GM23338 (cell line): ENCODE results near the gene FAM32A. TPM values are rescaled to one million over a fixed set of nuclear protein-coding genes. Genes with fewer than 3 reads are reported as not detected.

Source experiments
- ATAC-seq: fragments of 200-7000 bp; cut with Tn5 transposase; 3 replicates; pipeline ENCODE4 v1.9.1; 2020
- DNase-seq: peaks from one replicate; pipeline ENCODE4 v3.0.0-alpha.2; 2015; ENCODE audit warnings: low spot score
- H2AFZ ChIP-seq: fragments of 200-600 bp; sonication (generic); 2 replicates; pipeline ENCODE4 v1.8.0; 2016; ENCODE audit warnings: antibody characterized with exemption, mild to moderate bottlenecking, moderate library complexity
- H3F3A ChIP-seq: fragments of 200-600 bp; sonication (generic); replicated peaks from 2 replicates; pipeline ENCODE4 v1.8.0; 2017; ENCODE audit warnings: antibody characterized with exemption, mixed run types, low read depth
- H3K27ac ChIP-seq: fragments of 200-600 bp; sonication (generic); 2 replicates; pipeline ENCODE4 v1.6.1; 2016; ENCODE audit warnings: low read depth
- H3K27me3 ChIP-seq: fragments of 200-600 bp; sonication (generic); 2 replicates; pipeline ENCODE4 v1.8.0; 2016; ENCODE audit warnings: mild to moderate bottlenecking, mixed run types, moderate library complexity; ENCODE audit not compliant: insufficient read depth
- H3K36me3 ChIP-seq: fragments of 200-600 bp; sonication (generic); 2 replicates; pipeline ENCODE4 v1.8.0; 2016; ENCODE audit warnings: mild to moderate bottlenecking; ENCODE audit not compliant: insufficient read depth
- H3K4me1 ChIP-seq: fragments of 200-600 bp; sonication (generic); 2 replicates; pipeline ENCODE4 v1.8.0; 2016; ENCODE audit warnings: mild to moderate bottlenecking, moderate library complexity; ENCODE audit not compliant: insufficient read depth
- H3K4me2 ChIP-seq: fragments of 200-600 bp; sonication (generic); 2 replicates; pipeline ENCODE4 v1.7.1; 2017; ENCODE audit warnings: mixed run types
- H3K4me3 ChIP-seq: fragments of 200-600 bp; sonication (generic); 2 replicates; pipeline ENCODE4 v1.6.1; 2016; ENCODE audit warnings: mixed run types
- H3K79me2 ChIP-seq: fragments of 200-600 bp; sonication (generic); replicated peaks from 2 replicates; pipeline ENCODE4 v1.8.0; 2017; ENCODE audit warnings: mild to moderate bottlenecking; ENCODE audit not compliant: insufficient read depth
- H3K9me2 ChIP-seq: fragments of 200-600 bp; sonication (generic); 2 replicates; pipeline ENCODE4 v1.8.0; 2017; ENCODE audit not compliant: insufficient read depth
- H4K20me1 ChIP-seq: fragments of 200-600 bp; sonication (generic); replicated peaks from 2 replicates; pipeline ENCODE4 v1.8.0; 2017; ENCODE audit warnings: mild to moderate bottlenecking; ENCODE audit not compliant: insufficient read depth
- H3K27ac Mint-ChIP-seq: 2 replicates; pipeline ENCODE4 v1.8.0; 2020; ENCODE audit warnings: inconsistent platforms, mild to moderate bottlenecking, moderate library complexity, mixed read lengths
- H3K27me3 Mint-ChIP-seq: 3 replicates; pipeline ENCODE4 v1.8.0; 2022; ENCODE audit warnings: low read depth, mild to moderate bottlenecking, moderate library complexity, mixed read lengths, inconsistent platforms; ENCODE audit not compliant: insufficient read depth, poor library complexity
- H3K36me3 Mint-ChIP-seq: 3 replicates; pipeline ENCODE4 v1.8.0; 2021; ENCODE audit warnings: low read depth, mild to moderate bottlenecking, inconsistent platforms, moderate library complexity, mixed read lengths
- H3K4me1 Mint-ChIP-seq: 3 replicates; pipeline ENCODE4 v1.8.0; 2020; ENCODE audit warnings: mild to moderate bottlenecking, inconsistent platforms, mixed read lengths
- H3K4me3 Mint-ChIP-seq: 3 replicates; pipeline ENCODE4 v1.8.0; 2021; ENCODE audit warnings: moderate library complexity, mild to moderate bottlenecking, inconsistent platforms, mixed read lengths
- H3K9me3 Mint-ChIP-seq: 3 replicates; pipeline ENCODE4 v1.8.0; 2020; ENCODE audit warnings: moderate library complexity, mild to moderate bottlenecking, inconsistent platforms, mixed read lengths
- CREB1 ChIP-seq: fragments of 250-450 bp; sonication (Bioruptor Pico); IDR thresholded peaks from 2 replicates; pipeline ENCODE4 v1.5.0; 2020; ENCODE audit warnings: low read depth, mild to moderate bottlenecking, moderate library complexity
- CTCF ChIP-seq, 2 experiments: fragments of 200-600 bp in 1 of 2; sonication (generic) in 1 of 2; conservative IDR thresholded peaks; 2 replicates each; pipeline versions ENCODE4 v1.5.1 to v1.6.1; 2016 to 2017; ENCODE audit warnings: antibody characterized with exemption in 2 of 2, low read depth in 2 of 2, mild to moderate bottlenecking in 2 of 2, moderate library complexity in 1 of 2
- ETS1 ChIP-seq: IDR thresholded peaks from 2 replicates; pipeline ENCODE4 v1.6.1; 2016; ENCODE audit warnings: antibody characterized with exemption
- EZH2 ChIP-seq: fragments of 200-600 bp; sonication (generic); IDR thresholded peaks from one replicate; pipeline ENCODE4 v1.8.0; 2017; ENCODE audit warnings: antibody characterized with exemption, mild to moderate bottlenecking, low read depth; ENCODE audit not compliant: unreplicated experiment
- EZH2phosphoT487 ChIP-seq: fragments of 200-600 bp; sonication (generic); IDR thresholded peaks from one replicate; pipeline ENCODE4 v1.8.1; 2018; ENCODE audit warnings: antibody characterized with exemption; ENCODE audit not compliant: unreplicated experiment
- JUNB ChIP-seq: IDR thresholded peaks from one replicate; pipeline ENCODE4 v1.6.1; 2016; ENCODE audit warnings: antibody characterized with exemption; ENCODE audit not compliant: unreplicated experiment
- NANOG ChIP-seq: IDR thresholded peaks from 2 replicates; pipeline ENCODE4 v1.6.1; 2016; ENCODE audit warnings: antibody characterized with exemption, borderline replicate concordance
- POLR2AphosphoS5 ChIP-seq: IDR thresholded peaks from 2 replicates; pipeline ENCODE4 v1.6.1; 2016; ENCODE audit warnings: antibody characterized with exemption, low read depth
- STAT1 ChIP-seq: IDR thresholded peaks from one replicate; pipeline ENCODE4 v1.6.1; 2016; ENCODE audit warnings: antibody characterized with exemption; ENCODE audit not compliant: unreplicated experiment
- ZNF114 ChIP-seq: fragments of 250-450 bp; sonication (Bioruptor Pico); IDR thresholded peaks from 2 replicates; pipeline ENCODE4 v1.5.0; 2020; ENCODE audit warnings: mild to moderate bottlenecking, moderate library complexity
- ZNF331 ChIP-seq: fragments of 250-450 bp; sonication (Bioruptor Pico); IDR thresholded peaks from 2 replicates; pipeline ENCODE4 v1.5.0; 2020; ENCODE audit warnings: low read depth, mild to moderate bottlenecking, moderate library complexity
- polyA plus RNA-seq: library from polyadenylated mRNA; unstranded; fragments of >200 nt; fragmentation: Nextera tagmentation; extraction: Ambion mirVana; gene quantifications from 2 replicates; pipeline ENCODE4 v1.2.1, GENCODE V29; 2016
- total RNA-seq: library from RNA; depleted of rRNA; stranded (reverse); fragments of >200 nt; shearing (Covaris generic); gene quantifications from 2 replicates; pipeline ENCODE4 v1.2.3, GENCODE V29; 2014
- TF ChIP-seq, protein P1 (sequence below): IDR thresholded peaks from one replicate; pipeline ENCODE4 v1.6.1; 2018; ENCODE audit warnings: antibody characterized with exemption; ENCODE audit not compliant: unreplicated experiment
- TF ChIP-seq, protein P2 (sequence below): fragments of 250-450 bp; sonication (Bioruptor Pico); IDR thresholded peaks from 2 replicates; pipeline ENCODE4 v1.5.0; 2020; ENCODE audit warnings: mild to moderate bottlenecking, moderate library complexity

FAM32A gene
- total and polyA plus RNA-seq, 2 experiments from 2014 or later: 58.2 to 67.3 TPM

DNA sequence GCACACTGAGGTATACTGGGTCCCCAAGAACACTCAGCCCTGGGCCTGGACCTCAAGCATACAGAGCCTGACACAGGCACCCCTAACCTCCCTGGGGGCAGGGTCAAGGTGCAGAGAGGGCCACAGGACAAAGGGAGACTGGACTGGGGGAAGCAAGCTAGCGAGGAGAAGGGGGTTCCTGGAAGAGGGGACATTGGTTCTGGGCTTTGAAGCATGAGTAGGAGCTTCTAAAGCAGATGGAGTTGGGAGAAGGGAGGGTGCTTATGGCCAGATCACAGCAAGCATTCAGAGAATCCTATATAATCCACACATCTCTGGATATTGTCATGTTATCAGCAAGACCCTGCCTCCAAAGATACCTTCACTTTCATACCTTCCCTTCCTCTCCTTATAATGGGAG lies 15.1 kb upstream of the FAM32A start:
- peaks cover 4% of the 10 kb centered on the region for H3K27me3 Mint-ChIP-seq
- Histone ChIP-seq H3F3A (no peaks in the 10 kb centered on the region), H3K27ac (no peak overlapping the region), H4K20me1 (no peaks in the 10 kb centered on the region), H3K27me3 (no peaks in the 10 kb centered on the region), H3K79me2 (no peaks in the 10 kb centered on the region), H3K4me1 (no peaks in the 10 kb centered on the region), H3K4me3 (no peak overlapping the region), H3K9me2 (no peaks in the 10 kb centered on the region), H2AFZ (no peak overlapping the region), H3K4me2 (no peak overlapping the region), H3K36me3 (no peaks in the 10 kb centered on the region)
- no peaks in the 10 kb centered on the region for H3K4me1 Mint-ChIP-seq
- H3K4me3 Mint-ChIP-seq: no peak overlapping the region
- peaks cover 3% of the 10 kb centered on the region; the same call in 1 of the 3 replicates for H3K36me3 Mint-ChIP-seq
- TF ChIP-seq CTCF (conservative IDR thresholded peaks at IDR 0.05; ENCODE audit: low read depth in 2 of 2) (no peak), EZH2 (no peak), ZNF114 (no peak), JUNB (no peak), POLR2AphosphoS5 (no peak), ZNF331 (no peak), STAT1 (no peak), ETS1 (no peak), CREB1 (CRISPR knock-in tag) (no peak), NANOG (no peak), EZH2phosphoT487 (no peak)
- TF ChIP-seq, protein P1, sequence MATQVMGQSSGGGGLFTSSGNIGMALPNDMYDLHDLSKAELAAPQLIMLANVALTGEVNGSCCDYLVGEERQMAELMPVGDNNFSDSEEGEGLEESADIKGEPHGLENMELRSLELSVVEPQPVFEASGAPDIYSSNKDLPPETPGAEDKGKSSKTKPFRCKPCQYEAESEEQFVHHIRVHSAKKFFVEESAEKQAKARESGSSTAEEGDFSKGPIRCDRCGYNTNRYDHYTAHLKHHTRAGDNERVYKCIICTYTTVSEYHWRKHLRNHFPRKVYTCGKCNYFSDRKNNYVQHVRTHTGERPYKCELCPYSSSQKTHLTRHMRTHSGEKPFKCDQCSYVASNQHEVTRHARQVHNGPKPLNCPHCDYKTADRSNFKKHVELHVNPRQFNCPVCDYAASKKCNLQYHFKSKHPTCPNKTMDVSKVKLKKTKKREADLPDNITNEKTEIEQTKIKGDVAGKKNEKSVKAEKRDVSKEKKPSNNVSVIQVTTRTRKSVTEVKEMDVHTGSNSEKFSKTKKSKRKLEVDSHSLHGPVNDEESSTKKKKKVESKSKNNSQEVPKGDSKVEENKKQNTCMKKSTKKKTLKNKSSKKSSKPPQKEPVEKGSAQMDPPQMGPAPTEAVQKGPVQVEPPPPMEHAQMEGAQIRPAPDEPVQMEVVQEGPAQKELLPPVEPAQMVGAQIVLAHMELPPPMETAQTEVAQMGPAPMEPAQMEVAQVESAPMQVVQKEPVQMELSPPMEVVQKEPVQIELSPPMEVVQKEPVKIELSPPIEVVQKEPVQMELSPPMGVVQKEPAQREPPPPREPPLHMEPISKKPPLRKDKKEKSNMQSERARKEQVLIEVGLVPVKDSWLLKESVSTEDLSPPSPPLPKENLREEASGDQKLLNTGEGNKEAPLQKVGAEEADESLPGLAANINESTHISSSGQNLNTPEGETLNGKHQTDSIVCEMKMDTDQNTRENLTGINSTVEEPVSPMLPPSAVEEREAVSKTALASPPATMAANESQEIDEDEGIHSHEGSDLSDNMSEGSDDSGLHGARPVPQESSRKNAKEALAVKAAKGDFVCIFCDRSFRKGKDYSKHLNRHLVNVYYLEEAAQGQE: no peak
- TF ChIP-seq, protein P2, sequence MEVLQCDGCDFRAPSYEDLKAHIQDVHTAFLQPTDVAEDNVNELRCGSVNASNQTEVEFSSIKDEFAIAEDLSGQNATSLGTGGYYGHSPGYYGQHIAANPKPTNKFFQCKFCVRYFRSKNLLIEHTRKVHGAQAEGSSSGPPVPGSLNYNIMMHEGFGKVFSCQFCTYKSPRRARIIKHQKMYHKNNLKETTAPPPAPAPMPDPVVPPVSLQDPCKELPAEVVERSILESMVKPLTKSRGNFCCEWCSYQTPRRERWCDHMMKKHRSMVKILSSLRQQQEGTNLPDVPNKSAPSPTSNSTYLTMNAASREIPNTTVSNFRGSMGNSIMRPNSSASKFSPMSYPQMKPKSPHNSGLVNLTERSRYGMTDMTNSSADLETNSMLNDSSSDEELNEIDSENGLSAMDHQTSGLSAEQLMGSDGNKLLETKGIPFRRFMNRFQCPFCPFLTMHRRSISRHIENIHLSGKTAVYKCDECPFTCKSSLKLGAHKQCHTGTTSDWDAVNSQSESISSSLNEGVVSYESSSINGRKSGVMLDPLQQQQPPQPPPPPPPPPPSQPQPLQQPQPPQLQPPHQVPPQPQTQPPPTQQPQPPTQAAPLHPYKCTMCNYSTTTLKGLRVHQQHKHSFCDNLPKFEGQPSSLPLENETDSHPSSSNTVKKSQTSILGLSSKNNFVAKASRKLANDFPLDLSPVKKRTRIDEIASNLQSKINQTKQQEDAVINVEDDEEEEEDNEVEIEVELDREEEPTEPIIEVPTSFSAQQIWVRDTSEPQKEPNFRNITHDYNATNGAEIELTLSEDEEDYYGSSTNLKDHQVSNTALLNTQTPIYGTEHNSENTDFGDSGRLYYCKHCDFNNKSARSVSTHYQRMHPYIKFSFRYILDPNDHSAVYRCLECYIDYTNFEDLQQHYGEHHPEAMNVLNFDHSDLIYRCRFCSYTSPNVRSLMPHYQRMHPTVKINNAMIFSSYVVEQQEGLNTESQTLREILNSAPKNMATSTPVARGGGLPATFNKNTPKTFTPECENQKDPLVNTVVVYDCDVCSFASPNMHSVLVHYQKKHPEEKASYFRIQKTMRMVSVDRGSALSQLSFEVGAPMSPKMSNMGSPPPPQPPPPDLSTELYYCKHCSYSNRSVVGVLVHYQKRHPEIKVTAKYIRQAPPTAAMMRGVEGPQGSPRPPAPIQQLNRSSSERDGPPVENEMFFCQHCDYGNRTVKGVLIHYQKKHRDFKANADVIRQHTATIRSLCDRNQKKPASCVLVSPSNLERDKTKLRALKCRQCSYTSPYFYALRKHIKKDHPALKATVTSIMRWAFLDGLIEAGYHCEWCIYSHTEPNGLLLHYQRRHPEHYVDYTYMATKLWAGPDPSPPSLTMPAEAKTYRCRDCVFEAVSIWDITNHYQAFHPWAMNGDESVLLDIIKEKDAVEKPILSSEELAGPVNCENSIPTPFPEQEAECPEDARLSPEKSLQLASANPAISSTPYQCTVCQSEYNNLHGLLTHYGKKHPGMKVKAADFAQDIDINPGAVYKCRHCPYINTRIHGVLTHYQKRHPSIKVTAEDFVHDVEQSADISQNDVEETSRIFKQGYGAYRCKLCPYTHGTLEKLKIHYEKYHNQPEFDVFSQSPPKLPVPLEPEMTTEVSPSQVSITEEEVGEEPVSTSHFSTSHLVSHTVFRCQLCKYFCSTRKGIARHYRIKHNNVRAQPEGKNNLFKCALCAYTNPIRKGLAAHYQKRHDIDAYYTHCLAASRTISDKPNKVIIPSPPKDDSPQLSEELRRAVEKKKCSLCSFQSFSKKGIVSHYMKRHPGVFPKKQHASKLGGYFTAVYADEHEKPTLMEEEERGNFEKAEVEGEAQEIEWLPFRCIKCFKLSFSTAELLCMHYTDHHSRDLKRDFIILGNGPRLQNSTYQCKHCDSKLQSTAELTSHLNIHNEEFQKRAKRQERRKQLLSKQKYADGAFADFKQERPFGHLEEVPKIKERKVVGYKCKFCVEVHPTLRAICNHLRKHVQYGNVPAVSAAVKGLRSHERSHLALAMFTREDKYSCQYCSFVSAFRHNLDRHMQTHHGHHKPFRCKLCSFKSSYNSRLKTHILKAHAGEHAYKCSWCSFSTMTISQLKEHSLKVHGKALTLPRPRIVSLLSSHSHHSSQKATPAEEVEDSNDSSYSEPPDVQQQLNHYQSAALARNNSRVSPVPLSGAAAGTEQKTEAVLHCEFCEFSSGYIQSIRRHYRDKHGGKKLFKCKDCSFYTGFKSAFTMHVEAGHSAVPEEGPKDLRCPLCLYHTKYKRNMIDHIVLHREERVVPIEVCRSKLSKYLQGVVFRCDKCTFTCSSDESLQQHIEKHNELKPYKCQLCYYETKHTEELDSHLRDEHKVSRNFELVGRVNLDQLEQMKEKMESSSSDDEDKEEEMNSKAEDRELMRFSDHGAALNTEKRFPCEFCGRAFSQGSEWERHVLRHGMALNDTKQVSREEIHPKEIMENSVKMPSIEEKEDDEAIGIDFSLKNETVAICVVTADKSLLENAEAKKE: no peak
- no peak for ATAC-seq
- no peak for DNase-seq
- H3K9me3 Mint-ChIP-seq: peaks cover 68% of the 10 kb centered on the region
- no peak overlapping the region for H3K27ac Mint-ChIP-seq
